ENCODE measurements around the gene LANCL2.

The LANCL2 gene

DNA sequence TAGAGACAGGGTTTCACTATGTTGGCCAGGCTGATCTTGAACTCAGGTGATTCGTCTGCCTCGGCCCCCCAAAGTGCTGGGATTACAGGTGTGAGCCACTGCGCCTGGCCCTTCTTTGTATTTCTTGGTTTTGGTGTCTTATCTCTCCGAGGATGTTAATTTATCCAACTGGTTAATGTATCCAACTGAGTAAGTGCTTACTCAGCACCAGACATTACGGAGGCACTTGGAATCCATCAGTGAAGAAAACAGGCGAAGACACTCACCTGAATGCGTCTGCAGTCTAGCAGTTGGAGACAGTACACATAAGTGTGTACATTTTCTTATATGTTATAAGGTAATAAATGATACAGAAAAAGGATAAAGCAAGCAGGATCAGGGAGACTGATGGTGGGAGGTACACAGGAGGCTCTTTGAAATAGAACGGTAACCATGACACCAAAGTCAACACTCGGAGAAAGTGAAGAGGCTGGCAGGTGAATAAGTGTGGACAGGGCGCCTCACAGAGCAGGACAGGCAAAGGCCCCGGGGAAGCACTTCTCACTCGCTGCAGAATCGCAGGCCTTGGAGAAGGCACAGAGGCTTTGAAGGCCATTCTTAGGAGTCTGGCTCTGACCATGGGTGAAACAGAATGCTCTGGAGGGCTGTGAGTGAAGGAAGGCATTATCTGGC, 73.1 kb downstream of the LANCL2 start:
- no peak for DNase-seq (ENCODE audit: low read depth)

DNA sequence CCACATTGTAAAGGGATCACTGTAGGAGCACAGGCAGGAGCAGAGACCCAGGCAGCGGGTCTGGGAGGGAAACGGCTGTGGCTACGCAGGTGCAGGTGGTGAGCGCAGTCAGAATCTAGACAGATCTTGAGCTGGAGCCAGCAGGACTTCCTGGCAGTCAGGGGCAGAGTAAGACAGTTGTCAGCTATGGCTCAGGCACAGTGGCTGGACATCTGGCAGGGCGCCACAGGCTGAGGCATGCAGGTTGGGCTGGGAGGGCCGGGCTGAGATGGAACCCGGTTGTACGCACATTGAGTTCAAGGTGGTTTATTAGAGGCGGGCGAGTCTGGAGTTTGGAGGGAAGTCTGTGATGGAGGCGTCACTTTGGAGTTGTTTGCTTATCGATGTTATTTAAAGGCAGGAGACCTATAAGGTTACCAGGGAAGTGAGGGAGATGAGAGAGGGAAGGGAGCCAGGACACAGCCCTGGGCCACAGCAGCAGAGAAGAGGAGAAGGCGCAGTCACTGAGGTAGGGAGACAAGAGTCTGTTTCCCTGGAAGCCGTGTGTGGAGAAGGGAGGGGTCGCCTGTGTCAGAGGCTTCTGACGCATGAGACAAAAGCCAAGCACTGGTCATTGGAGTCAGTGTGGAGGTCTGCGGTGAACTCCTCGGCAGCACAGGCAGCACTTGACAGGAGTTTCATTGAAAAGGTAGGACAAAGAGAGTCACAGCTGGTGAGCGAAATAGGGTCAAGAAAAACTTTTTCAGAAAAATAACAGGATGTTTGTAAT, 73.8 kb downstream of the LANCL2 start:
- DNase-seq (ENCODE audit: low read depth) = no peak

DNA sequence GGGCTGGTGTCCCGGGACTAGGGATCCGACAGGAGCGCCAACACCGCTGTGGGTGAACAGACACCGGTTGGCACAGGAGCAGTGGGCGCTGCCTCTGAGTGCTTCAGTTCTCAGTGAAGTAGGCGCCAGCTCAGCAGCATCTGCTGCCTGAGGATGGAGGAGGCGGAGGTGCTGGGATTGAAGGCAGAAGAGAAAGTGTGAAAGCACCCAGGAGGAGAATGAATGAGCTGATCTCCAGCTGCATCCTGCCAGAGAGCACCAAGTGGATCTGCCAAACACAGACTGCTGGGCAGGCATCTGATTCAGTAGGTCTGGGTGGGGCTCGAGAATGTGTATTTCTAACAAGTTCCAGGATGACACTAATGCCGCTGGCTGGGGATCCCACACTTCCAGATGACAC, 74.5 kb downstream of the LANCL2 start:
- DNase-seq (ENCODE audit: low read depth) = no peak

DNA sequence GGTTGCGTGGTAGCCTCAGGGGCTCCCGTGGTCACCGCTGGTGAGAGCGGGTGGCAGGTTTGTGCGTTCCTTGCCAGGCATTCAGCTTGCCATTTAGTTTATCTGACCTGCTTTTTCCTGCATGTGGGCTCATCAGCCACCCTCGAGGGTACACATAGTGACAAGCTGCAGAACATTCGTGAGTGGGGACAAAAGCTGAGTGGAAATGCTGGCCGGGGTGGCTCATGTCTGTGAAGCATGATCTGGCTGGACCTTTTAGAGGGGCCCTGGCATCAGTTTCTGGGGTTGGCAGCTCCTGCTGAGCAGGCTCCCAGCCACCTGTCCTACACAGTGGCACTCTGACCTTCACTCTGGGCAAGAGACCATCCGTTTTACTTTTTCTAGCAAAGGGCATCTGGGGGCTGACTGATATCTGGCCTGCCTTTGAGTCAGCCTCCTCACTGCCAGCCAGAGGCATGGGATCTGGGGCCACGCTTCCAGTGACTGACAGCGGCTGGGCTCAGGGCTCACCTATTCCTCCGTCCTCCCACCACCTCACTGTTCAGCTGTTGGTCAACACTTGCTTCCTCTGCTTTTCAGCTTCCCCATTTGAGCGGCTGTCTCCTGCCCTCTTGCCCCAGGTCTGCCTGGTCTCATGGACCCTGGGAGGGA, 75.0 kb downstream of the LANCL2 start:
- no peak for DNase-seq (ENCODE audit: low read depth)

DNA sequence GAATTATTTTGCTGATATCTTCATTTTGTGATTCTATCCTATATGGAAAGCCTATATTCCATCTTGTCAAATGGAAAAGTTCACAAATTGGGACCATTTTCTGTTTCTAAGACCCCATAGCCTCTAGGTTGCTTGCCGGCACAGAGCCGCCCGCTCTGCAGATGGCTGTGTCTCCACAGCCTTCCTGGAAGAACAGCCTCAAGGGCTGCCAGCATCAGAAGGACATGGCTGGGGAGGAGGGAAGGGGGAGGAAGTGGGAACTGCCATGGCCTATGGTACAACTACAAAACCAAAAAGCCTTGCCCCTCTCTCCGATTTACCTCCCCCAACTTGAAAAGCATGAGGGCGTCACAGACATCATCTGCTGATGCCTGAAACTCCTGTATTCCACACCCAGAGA, 75.9 kb downstream of the LANCL2 start:
- no peak for DNase-seq (ENCODE audit: low read depth)

DNA sequence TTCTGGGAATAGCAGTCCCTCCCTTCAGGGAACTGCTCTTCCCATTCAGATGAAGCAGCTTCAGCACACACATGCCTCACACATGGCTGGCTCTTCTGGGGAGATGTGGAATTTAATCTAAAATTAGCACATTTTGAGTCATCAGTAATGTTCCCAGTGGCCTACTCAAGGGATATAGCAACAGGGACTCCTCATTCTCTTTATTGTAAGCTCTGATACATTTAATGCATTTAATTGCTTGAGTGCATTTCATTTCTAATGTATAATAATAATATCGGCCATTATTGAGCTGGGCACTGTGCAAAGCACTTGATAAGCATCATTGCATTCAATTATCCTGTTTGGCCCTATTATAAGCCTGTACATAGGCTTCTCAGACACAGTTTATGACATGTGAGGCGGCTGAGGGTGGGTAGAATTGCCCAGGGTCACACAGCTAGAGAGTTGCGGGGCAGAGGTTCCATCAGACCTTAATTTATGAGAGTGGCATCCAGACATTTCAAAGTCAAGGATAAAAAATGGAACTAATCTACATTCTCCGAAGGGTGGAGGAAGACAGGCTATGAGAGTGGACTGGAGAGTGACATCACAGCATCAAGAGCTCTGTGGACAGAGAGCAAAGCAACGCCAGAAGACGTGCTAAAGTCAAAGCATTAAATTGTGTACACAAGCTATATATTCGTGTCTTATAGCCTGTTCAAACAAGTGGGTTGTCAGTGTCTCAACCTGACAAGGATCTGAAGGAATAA, 76.8 kb downstream of the LANCL2 start:
- DNase-seq (ENCODE audit: low read depth) = no peak

DNA sequence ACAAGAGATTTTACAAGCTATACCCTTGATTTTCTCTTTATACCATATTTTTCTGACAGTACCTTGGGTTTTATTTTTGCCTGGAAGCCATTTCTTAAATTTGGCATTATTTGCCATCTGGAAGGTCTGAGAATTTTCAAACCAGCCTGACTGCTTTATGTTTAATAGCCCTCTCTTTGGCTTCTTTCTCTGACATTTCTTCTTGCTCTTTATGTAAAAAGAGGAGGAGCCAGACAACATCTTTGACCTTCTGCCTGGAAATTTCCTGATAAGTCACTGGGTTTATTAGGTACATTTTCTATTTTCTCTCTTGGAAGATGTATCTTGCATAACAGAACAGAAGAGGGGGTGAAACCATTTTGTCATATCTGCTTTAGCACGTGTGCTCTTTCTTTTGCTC, 79.6 kb downstream of the LANCL2 start:
- no peak for DNase-seq (ENCODE audit: low read depth)

DNA sequence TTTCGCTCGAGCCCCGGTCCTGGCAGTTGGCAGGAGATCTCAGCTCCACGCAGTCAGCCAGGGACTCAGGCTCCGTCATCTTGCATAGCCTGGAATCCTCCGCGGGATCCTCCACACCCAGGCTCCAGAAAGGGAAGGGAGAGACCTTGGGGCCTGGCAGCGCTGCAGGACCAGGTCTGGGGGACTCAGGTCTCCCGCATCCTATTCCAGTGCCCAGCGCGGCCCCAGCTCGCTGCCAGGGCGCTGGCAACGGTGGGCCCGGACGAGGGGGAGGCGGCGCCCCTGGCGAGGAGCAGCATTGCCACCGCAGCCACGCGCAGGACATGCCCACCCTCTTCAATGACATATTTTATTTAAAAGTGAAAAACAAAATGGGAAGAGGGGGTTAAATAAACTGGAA, 83.4 kb downstream of the LANCL2 start:
- no peak for DNase-seq (ENCODE audit: low read depth)

DNA sequence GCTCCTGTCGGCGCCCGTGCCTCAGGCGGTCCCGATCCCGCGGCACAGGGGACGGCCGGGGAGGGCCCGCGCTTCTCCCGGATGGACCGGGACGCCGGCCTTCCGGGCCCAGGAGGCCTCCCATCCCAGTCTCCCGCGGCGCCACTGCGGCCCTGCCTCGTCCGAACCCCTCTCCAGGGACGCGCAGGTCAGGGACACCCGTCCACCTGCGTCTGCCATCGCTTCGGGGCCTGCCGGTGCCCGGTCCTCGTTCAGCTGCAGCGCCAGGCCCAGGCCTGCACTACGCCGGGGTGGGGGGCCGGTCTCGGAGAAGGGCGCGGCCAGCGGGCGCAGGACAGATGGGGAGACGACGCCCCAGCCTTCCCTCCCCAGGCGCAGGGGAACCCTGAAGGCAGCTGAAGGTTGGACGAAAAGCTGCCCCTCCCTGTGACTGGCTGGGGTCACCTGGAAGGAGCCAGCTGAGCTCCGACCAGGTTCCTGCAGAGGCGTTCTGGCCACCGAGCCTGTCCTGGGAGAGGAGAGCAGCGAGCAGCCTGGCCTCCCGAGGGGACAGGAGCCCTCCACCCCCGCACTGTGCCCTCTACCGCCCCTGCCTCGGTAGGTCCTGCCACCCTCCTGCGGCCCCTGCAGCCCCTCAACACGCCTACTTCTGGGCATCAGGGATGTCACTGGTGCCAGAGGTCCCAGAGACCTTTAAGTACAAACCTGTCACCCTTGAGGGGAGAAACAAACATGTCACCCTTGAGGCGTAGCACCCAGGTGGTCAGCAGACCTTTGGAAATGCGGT, 84.3 kb downstream of the LANCL2 start:
- DNase-seq (ENCODE audit: low read depth) = no peak

DNA sequence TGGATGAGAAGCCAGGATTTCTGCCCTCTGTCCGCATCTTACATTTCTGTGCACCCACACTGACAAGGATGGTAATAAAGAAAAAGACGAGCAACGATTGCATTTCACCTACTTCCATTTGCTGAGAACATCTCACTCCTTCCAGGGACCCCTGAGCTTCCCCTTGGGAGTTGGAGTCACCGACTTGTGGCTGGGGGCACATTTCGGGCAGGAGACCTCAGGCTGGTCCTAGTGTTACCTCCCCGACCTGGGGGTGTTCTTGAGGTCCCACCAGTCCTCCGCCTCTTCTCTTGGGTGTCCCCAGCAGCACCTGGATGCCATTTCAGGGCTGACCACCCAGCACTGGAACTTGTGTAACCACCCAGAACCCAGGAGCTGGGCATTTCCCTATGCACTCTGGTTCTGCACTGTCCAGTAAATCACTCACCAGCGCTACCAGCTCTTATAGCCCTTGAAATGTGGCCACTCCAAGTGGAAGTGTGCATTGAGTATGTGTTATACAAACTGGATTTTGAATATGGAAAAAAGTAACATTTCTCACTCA, 84.9 kb downstream of the LANCL2 start:
- DNase-seq (ENCODE audit: low read depth) = no peak

DNA sequence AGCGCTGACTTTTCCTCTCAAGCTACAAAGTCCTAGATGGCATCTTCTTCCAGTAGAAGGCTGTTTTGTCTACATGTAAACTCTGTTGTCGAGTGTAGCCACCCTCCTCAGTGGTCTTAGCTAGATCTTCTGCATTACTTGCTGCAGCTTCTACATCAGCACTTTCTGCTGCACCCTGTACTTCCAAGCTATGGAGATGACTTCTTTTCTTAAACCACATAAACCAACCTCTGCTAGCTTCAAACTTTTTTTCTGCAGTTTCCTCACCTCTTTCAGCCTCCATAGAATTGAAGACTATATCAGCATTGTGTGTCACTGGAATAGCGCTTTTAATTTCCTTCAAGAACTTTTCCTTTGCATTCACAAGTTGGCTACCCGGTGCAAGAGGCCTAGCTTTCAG, 87.8 kb downstream of the LANCL2 start:
- no peak for DNase-seq (ENCODE audit: low read depth)

DNA sequence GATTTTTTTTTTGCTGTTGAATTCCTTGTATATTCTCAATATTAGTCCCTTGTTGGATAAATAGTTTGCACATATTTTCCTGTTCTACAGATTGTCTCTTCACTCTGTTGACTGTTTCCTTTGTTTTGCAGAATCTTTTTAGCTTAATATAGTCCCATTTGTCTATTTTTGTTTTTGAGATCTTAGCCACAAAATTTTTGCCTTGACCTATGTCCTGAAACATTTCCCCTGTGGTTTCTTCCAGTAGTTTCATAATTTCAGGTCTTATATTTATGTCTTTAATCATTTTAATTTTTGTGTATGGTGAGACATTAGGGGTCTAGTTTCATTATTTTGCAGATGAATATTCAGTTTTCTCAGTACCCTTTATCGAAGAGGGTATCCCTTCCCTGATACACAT, 92.7 kb downstream of the LANCL2 start:
- no peak for DNase-seq (ENCODE audit: low read depth)

DNA sequence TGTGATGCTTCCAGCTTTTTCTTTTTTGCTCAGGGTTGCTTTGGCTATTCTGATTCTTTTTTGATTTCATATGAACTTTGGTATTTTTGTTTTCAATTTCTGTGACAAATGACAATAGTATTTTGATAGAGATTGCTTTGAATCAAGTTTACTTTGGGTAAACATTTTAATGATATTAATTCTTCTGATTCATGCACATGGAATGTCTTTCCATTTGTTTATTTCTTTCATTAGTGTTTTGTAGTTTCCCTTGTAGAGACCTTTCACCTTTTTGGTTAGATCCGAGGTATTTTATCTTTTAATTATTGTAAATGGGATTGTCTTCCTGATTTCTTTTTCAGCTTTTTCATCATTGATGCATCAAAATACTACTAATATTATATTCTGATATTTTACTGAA, 93.2 kb downstream of the LANCL2 start:
- no peak for DNase-seq (ENCODE audit: low read depth)

DNA sequence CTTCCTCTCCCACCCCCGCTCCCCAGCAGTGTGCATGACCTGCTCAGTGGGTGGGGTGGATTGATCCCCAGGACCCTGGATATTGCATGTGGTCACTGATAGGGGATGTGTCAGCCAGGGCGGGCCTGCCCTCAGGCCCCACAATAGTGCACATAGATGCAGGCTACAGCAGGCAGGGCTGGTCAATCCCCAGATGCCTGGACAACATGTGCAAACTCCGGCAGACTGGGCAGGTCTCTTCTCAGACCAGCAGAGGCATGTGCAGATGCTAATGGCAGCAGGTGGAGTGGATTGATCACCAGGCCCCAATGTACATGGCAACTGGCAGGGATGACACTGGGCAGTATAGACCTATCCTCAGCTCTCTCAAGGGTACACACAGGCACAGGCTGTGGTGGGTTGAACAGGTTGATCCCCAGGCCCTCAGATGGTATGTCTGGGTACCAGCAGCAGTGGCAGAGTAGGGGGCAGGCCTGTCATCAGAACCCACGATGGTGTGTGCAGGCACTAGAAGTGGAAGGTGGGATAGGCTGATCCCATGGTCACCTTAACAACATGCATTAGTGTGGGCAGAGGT, 98.6 kb downstream of the LANCL2 start:
- no peak for DNase-seq (ENCODE audit: low read depth)

DNA sequence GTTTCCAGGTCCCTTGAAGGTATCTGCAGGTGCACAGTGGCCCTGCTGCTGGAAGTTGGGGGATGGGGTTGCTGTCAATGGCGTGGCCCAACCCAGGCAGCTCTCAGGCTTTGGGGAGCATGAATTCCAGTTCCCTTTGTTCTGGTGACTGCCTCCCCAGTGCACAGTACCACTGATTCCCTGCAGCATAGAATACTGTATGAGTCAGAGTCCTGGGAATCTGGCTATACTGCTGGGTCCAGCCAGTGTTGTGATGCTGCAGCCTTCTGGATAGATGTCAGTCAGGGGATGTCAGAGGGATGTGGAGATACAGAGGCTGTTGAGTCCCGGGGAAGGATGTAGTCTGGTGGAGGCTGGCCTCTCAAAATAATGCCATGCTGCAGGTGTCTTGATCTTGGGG, 99.3 kb downstream of the LANCL2 start:
- DNase-seq (ENCODE audit: low read depth) = no peak

DNA sequence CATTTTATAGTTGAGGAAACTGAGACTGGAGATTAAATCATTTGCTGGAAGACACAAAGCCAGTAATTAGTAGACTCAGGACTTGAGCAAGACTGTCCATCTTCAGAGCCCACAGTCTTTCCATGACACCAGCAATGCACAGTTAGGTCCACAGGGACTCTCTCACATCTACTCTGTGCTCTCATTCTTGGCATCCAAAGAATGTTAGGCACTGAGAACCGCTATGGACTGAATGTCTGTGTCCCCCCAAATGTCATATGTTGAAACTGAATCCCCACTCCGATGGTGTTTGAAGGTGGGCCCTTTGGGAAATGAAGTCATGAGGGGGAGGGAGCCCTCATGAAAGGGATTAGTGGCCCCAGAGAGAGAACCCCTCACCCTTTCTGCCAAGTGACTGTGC, 100.6 kb downstream of the LANCL2 start:
- DNase-seq (ENCODE audit: low read depth) = no peak

DNA sequence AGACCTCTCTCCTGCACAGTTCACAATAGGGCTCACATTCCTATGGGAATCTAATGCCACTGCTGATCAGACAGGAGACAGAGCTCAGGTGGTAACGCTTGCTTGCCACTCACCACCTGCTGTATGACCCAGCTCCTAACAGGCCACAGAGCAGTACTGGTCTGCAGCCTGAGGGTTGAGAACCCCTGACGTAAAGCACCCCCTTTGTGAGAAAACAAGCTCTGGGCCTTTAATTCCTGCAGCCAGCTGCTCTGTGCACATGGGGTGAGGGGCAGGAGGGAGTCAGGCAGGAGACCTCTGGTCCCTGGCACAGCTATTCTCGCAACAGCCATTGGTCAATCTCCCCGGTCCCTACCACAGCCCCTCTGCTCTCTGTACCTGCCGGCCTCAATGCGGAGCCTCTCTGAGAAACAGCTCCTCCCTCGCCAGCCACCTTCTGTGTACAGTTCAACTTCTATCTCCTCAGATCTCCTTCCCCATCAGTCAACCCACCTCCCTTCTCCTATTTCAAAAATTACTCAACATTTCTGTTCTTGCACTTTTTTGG, 102.0 kb downstream of the LANCL2 start:
- DNase-seq (ENCODE audit: low read depth) = no peak

DNA sequence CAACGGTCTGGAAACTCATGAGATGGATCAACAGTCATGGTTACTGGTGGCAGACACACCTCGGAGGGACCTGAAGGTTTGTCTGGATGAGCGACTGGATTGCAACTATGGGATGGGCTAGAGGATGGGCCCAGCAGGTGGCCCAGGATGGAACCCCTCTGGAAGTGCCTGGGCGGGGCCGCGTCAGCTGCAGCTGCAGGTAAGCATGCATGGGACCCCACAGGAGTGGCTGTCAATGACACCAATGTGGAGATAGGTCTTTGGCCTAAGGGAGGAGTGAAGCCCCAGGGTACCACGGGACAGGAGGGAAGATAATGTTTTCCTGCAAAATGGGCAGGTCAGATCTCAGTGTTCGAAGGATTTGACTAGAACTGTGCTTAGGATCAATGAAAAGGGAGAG, 103.4 kb downstream of the LANCL2 start:
- DNase-seq (ENCODE audit: low read depth) = no peak

DNA sequence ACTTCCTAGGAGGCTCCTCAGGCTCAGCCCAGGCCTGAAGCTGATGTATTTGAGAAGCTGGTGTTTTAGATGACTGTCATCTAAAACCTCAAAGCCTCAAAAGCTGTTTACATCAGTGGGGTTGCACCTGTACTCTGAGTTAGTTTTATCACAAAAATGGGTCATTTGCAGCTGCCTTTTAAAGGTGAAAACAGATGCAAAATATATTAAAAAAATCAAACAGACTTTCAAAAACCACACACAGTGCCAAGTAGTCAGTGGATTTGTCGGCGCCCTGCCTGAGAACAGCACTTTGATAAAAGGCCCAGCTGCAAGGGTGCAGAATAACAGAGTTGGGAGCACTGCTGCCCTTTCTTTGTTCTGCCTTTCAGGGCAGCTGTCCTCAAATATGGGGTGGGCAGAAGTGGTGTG, 104.1 kb downstream of the LANCL2 start:
- no peak for DNase-seq (ENCODE audit: low read depth)

DNA sequence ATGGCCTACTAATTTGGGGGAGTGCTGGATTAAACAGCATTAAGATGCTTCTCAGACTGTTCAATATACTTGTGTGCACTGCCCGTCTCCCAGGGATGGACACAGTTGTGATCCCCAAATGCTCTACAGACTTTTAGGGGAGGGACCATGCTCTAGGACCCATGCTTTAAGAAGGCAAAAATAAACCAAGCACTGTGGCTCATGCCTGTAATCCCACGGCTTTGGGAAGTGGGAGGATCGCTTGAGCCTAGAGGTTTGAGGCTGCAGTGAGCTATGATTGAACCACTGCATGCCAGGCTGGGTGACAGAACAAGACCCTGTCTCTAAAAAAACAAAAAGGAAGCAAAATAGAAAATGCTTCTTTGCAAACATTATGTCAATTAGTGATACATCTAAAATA, 104.6 kb downstream of the LANCL2 start:
- no peak for DNase-seq (ENCODE audit: low read depth)

DNA sequence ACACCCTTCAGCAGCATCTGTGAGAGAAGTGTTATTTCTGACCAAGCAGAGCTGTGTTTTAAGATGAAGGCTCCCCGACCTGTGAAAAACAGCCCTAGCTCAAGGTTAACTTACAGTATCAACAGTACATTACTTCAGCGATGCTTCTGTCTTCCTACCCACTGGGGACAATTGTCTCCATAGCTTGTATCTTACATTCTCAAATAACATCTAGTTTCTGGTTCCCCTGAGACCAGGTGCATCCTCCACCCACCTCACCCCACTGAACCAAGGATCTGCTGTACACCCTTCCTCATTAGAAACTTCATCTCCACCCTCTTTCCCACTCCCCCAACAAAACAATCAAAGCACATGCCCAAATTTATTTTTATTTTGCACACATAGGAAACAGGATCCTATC, 105.1 kb downstream of the LANCL2 start:
- DNase-seq (ENCODE audit: low read depth) = no peak
